HG02610 (cell line): ENCODE results near the gene VPS41.

ENCODE experiments used
- ATAC-seq: cut with Tn5 transposase; IDR thresholded peaks from one replicate; pipeline ENCODE4 v1.9.1; 2021; ENCODE audit warnings: mild to moderate bottlenecking, moderate library complexity; ENCODE audit not compliant: unreplicated experiment

VPS41 gene

DNA sequence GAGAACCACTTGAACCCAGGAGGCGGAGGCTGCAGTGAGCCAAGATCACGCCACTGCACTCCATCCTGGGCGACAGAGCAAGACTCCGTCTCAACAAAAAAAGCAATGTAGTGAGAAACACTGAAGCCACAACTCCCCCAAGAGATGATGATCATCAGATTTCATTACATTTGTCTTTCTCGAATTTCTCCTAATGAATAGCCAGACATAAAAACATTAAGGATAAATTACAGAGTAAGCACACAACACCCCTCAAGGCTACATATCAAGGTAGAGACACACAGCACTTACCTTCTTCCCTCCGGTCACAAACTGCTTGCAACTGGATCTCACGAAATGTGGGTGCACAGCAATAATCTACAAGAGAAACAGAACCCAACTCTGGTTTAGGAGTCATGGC, 91.5 kb downstream of the VPS41 start:
- ATAC-seq: no peak

DNA sequence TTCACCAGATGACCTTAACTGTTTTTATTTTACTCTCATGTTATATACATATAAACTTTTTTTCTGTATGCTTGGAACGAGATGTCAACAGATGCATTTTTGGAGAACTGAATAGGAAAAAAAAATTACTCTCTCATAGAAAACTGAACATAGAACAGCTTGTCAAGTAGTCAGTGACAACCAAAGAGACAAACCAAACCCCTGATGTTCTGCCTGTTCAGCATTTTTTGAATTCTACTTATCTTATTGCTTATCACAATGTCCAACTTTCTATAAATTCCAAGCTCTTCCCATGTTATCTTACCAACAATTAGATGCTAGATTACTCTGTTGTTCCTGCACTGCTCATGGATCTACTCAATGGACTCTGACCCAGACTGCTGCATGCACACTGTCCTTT, 95.2 kb downstream of the VPS41 start:
- ATAC-seq: no peak

DNA sequence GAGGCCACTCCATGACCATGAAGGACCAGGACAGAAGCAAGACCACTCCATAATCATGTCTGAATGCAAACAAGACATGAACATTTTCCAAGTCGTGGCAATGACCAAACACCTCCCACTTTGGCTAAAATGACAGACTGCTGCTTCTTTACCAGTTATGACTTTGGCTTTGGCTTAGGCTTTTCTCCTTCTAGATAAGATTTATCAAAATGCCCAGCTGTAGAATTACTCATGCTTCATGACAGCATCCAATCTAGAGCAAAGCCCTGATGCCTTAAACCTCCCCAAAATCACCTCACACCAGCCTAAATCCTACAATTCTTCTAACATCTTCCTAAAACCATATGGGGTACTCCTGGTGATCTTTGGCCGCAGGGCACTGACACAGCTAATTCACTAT, 102.1 kb downstream of the VPS41 start:
- no peak for ATAC-seq

DNA sequence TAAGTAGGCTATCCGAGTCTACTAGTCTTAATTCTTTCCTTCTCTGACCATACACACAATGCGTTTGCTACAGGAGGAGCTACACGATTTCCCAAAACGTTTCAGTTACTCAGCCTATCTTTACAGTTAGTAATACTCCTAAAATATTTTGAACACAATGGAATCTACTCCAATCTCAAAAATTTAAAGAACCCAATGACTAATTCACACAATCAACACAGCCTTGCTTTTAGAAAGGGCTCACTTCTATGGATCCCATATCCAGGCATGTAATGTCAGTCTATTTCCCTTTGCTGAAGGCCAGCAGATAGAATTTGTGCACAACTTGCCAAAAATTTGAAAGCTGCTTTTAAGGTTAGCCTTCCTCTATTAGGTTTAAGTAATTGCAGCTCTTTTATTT, 107.2 kb downstream of the VPS41 start:
- ATAC-seq: no peak

DNA sequence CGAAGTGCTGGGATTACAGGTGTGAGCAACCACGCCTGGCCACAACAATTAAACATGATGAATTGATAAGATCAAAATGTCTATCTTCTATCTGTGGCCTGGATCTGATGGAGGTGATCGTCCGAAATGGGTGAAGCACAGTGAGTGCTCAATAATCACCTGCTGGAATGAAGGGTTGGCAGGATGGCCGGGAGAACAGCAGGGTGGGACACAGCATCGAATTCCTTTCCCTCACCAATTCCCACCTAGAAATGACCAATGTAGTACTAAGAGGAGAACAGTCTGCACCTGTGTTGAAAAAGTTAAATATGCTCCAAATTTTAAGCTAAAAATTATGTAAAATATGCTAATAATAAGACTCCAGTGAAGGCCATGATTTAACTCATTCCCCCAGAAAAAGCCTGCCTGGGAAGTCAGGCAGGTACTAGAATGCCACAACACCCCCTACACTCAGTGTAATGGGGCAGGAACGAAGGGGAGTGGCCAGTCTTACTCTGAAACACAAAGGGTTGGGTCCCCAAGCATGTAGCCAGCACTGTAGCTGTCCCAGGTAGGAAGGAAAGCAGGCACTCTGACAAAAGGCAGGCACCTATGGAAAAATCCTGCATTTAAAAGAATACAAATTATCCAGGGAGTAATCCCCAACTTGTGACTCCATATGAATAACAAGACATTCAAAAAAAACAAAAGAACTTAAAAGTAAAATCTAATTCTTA, 110.3 kb downstream of the VPS41 start:
- no peak for ATAC-seq

DNA sequence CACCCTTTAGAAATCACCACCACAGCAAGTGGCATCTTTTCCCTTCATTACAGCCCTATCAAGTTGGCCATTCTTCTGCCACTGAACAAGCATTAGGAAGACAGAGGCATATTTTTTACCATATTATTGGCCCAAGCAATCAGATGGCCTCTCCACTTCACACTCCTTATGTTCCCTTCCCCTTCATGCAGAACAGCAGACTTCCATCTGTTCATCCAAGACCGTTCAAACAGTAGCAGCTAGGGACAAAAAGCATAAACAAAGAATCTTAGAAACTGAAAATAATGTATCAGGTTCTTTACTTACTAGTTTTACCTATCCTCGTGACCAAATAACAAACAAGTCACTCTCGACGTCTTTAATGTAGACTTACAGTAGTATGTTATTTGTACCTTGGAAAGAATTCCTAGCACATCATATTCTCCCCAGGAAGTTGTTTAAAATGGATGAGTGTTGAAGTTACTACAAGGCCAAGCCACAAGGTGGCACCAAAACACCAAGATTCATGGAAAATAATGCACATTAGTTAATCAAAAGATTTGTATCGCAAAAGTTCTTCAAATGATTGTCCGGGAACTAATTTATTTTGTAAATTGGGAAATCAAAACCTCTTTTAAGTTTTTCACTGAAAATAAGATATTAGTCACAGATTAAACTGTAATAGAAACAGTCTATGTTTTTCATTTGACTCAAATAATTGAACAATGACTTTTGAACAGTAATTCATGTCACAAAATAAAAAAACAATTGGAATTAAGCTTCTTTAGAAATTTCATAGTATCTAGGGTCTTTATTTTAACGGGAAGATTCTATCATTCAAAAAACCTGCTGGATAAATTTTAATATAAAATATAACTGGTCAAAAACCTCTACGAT, 112.1 kb downstream of the VPS41 start:
- no peak for ATAC-seq

DNA sequence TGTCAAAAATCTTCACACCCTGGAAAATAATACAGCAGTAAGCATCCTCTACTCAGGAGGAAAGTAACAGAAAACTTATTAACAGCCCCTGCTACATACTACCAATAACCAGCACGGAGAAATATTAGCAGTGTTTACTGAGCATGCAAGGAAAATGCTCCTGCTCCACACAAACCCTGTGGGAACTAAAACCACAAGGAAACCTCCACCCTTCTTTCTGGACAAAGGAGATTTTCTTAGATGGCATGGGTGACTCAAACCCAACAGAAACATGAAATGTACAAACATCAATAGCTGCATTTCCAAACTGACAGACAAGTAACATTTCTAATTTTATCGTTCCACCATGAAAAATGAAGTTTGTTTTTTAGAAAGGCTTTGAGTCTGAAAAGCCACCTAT, 113.4 kb downstream of the VPS41 start:
- no peak for ATAC-seq

DNA sequence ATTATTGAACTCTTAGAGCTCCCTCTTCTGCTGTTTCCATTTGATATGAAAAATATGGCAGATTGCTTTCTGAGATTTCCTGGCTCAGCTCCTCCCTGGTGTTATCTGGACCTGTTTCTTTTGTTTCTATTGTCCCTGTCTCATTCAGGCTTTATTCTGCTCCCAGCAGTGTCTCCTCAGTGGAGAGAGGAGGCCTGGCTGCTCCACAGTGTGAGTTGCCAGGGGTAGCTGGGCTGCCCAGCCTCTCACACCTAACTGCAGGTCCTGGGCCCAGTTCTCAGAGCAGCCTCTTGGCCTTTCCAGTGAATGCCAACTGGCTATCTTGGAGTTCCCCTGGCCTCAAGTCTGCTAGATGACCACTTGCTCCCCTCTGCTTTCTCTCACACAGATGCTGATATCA, 127.0 kb downstream of the VPS41 start:
- no peak for ATAC-seq

DNA sequence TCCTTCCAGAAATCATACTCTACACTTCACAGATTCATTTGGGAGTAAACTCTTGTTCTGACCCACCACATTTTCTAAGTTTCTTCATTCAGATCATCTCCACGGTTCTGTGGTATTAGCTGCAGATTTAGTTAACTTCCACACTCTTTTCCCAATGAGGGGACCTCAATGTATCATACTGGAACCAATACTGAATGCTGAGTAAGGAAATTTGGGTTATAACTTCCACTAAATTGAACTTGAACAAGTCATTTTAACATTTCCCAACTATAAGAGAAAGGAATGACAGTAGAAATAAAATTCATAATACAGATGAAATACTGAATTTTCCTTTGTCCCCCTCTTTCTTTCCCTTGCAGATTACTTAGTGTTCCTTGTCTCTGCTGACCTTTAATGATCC, 131.4 kb downstream of the VPS41 start:
- ATAC-seq: no peak

DNA sequence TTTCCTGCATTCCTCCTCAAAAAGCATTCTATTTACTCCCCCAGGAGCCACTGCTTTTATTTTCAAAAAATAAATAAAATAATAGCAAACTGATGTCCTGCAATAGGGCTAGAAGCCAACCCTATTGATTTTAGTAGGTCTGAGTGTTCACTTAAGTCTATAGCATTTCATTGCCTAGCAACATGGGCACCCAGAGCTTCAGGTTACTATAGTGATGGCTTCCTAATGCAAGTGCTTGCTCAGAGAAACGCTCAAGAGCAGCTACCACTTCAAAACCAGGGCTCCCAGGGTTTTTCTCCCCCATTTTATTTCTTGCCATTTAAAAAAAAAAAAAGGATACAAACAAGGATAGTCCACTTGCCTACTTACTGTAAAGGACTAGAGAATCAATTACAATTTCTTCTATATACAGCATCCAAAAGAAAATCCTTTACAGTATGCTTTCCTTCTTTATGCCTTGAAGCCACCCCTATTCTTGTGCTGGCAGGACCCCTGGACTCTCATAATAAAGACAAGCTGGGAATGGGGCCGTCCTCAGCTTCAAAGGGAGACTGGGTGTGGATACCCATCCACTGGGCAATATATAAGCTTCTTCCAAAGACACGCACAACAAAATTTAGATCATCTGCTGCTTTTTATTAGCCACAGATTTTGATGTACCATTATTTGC, 133.3 kb downstream of the VPS41 start:
- no peak for ATAC-seq

DNA sequence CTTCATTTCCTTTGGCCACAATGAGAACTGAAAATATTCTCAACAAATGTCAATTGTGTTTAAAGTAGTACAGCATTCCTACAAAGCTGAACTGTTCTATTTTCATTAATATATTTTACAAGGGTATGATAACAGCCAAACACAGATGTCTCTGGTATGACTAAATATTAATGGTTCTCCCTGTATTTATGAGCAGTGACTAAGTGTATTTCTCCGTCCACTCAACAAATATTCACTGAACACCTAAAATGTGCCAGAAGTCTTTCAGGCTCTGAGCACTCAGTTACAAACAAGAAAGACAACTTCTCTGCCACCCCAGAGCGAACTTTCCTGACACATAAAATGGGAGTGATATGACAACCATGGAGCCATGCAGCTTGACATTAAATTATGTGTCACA, 135.6 kb downstream of the VPS41 start:
- no peak for ATAC-seq

DNA sequence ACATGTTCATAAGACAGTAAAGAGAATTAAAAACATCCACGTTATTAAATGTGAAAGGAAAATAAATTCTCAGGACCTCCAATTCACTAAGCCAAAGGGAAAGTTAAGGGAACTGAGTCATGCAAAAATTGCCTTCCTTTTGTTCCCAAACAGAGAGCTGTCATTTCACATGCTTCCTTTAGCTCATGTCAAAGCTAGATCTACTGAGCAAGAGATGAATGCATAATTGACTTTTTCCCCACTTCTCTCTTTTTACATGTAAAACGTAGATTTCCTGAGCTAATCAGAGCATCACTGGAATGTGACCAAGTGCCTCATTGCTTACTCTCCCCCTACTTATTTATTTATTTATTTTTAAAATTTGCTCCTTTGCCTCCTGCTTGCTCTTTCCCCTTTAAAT, 148.8 kb downstream of the VPS41 start:
- no peak for ATAC-seq

DNA sequence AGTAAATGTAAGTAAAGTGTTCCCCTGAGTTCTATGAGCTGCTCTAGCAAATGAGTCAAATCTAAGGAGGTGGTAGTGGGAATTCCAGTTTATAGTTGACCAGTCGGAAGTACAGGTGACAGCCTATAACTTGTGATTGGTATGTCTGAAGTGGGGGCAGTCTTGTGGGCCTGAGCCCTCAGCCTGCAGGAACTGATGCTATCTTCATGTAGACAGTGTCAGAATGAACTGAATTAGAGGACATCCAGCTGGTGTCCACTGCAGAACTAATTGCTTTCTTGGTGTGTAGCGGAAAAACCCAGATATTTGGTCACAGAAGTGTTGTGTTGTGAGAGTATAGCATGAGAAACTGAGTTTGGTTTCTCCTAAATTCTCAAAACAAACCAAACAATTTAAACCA, 150.0 kb downstream of the VPS41 start:
- ATAC-seq: no peak

DNA sequence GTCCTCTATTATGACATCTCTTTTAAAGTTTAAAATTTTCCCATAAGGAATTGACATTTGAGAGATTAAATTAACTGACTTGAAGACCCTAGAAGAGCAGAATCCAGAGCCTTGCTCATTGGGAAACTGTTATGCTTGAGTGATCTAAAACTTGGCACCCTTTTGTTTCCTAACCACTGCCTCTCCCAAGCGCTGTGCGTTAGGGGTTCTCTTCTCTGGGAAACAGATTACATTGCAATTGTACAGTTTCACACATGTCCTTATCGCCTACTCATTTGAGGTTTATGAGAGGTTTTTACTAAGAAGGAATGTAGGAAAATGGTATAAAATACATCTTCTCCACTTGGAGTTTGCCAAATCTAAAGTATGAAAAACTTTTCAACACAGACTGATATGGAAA, 151.1 kb downstream of the VPS41 start:
- ATAC-seq: no peak

DNA sequence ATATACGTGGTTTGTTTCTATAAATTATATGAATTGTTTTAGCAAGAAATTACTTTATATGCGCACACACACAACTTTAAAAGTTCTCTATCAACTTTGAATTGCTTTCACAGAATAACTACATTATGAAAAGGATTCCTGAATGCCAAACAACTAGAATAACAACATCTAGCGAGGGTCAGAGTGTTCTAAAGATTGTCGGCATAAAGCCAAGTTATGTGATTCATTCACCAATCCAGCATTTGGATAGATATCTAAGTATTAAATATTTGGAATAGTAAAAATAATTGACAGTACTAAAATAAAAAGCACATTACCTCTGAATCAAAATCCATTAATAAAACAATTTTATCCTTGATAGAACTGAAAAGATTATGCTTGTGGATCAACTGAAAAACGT, 152.5 kb downstream of the VPS41 start:
- no peak for ATAC-seq

DNA sequence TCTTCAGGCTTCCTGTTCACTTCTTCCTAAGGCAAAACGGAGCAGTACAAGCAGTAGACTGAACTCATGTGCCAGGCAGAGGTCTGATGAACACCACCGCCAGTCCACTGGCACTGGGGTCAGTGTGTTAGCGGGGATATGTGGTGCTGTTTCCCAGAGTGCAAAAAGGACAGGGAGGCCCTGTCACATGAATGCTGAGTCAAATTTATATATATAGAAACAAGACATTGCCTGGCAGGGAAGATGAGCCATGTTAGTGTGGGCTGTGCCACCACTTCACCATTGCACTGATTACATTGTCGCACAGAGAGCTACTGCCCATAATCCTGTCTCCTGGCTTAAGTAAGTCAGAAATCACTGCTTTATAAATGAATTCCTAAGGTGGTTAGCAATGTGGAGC, 155.6 kb downstream of the VPS41 start:
- no peak for ATAC-seq

DNA sequence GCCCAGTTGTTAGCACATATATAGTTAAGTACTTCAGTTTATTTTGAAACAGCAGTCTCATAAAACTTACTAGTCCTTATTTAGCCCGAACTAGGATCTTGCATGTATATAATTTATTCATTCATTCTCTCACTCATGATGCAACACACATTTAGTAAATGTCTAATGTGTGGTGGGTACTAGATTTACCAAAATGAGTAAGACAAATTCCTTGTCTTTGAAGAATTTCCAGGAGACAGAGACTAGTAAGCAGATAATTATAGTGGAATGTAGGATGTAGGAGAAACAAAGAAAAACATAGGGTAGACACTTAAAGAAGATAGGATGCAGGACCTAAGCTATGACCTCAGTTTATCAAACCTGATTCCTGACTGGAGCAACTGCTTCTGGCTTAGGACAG, 157.6 kb downstream of the VPS41 start:
- no peak for ATAC-seq

DNA sequence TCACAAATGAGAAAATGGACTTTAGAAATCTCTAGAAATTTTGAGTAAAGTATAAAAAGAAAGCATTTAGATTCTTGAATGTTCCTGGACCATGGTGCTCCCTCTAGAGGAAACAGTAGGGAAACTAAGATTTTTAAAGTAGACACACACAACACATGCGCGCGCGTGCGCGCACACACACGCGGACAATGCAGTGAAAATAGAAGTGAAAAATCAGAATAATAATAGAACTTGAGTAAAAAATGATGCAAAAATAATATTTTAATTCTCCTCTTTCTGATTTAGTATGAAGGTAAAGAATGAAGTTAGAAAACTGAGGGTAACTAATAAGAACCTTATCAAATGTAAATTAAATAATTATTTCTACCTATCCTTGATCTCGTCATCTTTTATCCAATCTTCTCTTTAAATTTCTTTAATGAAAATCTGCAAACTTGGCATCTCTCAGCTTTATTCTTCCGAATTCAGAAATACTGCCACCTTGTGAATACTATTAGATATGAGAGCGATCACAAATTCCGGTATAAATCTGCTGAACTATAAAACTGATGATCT, 160.9 kb downstream of the VPS41 start:
- no peak for ATAC-seq

DNA sequence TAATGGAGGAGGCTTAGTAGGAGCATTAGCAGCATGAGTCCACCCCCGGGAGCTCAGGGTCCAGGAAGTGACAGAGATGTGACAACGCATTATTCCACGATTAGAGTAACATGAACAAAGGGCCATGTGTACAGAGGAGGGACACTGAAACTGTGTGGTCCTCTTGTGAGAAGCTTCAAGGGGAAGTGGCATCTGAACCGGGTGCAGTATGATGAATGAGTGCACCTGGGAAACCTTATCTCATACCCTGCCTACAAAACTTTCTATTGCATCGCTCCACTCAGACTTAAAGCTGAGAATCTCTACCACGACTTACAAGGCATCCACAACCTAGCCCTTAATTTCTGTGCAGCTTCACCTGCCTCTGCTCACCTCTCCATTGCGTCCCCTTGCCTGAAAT, 162.6 kb downstream of the VPS41 start:
- no peak for ATAC-seq

DNA sequence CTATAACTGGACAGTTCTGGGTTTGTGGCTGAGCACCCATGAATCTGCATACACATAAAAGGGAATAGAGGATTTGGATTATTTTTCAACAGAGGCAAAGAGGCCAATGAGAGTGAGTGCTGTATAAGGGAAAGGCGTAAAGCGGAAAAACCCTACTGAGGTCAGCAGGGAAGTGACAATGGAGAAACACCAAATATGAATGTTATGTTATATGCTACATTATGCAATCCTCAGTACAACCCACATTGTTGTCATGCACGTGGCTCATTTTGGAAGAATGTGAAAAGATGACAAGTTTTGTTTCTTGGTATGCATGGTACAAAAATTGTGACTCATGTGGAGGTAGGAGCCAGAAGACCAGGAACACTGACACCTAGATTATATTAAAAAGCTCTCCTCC, 164.2 kb downstream of the VPS41 start:
- no peak for ATAC-seq

DNA sequence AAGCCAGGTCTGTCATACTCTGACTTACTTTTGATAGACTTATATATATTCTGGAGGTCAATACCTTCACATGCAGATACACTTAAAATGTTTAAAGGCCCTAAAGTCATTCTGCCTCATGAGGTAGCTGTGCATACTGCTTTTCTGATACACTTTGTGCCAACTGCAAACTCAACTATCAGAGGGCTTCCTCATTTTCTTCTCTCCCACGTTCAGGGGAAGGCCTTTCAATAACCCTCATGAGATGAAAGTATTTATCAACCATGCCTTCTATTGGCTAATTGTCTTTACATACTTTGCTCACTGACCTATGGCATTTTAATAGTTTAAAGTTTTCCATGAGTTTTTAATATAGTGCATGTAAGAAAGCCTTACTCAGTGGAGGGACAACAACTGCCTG, 165.1 kb downstream of the VPS41 start:
- ATAC-seq: no peak

DNA sequence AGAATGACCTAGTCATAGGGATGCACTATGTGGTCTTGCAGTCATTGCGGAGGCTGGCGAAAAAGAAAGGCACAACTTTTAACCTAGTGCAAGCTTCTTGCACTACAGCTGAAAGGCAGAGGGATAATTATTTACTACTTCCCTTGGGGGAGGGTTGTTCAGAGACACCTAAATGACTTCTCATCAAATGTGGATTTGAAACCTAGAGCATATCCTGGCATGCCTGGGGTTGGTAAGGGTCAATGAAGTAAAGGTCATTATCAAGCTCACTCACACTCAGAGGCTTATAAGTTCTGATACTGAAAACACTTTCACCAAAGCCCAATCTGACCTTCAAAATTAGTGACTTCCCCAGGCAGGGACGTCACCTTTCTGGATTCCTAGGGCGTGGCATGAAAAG, 168.9 kb downstream of the VPS41 start:
- ATAC-seq: no peak
